ENCODE results near the gene STAC3.

GRCh38 chr12:57196956-57197355 is 54.0 kb downstream of the STAC3 start:
- TF ChIP-seq ZNF251 (CRISPR knock-in tag; IDR thresholded peaks at IDR 0.05): no peak
- no peak for TF ChIP-seq CBX2 (IDR thresholded peaks at IDR 0.05; ENCODE audit: low read depth, low read length)
- no peak for TF ChIP-seq CBX2 (CRISPR knock-in tag; IDR thresholded peaks at IDR 0.05; ENCODE audit: low read depth)
- TF ChIP-seq XRCC5 (optimal IDR thresholded peaks at IDR 0.05; ENCODE audit: low read length): no peak
- TF ChIP-seq ZFX (CRISPR knock-in tag; IDR thresholded peaks at IDR 0.05; ENCODE audit: low read depth): no peak
- TF ChIP-seq MAFK (conservative IDR thresholded peaks at IDR 0.05 in 1 of 2, IDR thresholded peaks at IDR 0.05 in 1 of 2; ENCODE audit: low read length in 2 of 2): no peak
- no peak for TF ChIP-seq ZNF513 (CRISPR knock-in tag; conservative IDR thresholded peaks at IDR 0.05)
- no peak for TF ChIP-seq NFRKB (IDR thresholded peaks at IDR 0.05)
